K562 (cell line): ENCODE data around the gene SERHL2. TPM values are rescaled to one million over a fixed set of nuclear protein-coding genes. Genes with fewer than 3 reads are reported as not detected.

Experiments used
- ZBTB7A ChIP-seq: IDR thresholded peaks from 2 replicates; pipeline ENCODE4 v1.6.1; 2011; ENCODE audit warnings: low read depth, mild to moderate bottlenecking, low read length, moderate library complexity, borderline replicate concordance; ENCODE audit not compliant: control insufficient read depth
- polyA plus RNA-seq, 8 experiments: library from polyadenylated mRNA; depleted of rRNA in 4 of 8; stranded (reverse) in 5 of 8; unstranded in 3 of 8; fragments of >200 nt; fragmentation: Nextera tagmentation in 2 of 8; fragmentation: Illumina TruSeq in 1 of 8; extraction: Ambion mirVana in 2 of 8; extraction: Trizol in 1 of 8; gene quantifications; 2 replicates each; pipeline versions ENCODE4 v1.2.1 to v1.2.3, GENCODE V29; 2011 to 2014; ENCODE audit warnings: inconsistent platforms in 1 of 8, missing spikeins in 1 of 8
- total RNA-seq, 7 experiments: library from RNA; depleted of rRNA in 6 of 7; stranded (reverse); fragments of >200 nt in 6 of 7; fragmentation: Illumina TruSeq in 2 of 7; extraction: Trizol in 2 of 7; gene quantifications; 2 replicates each; pipeline versions ENCODE4 v1.2.1 to v1.2.3, GENCODE V29; 2011 to 2021; ENCODE audit warnings: low replicate concordance in 1 of 7
- TF ChIP-seq, protein P1 (sequence below): fragments of 450-650 bp; IDR thresholded peaks from 2 replicates; pipeline ENCODE4 v1.6.1; 2016; ENCODE audit warnings: mild to moderate bottlenecking, moderate library complexity
- TF ChIP-seq, protein P2 (sequence below): IDR thresholded peaks from 2 replicates; pipeline ENCODE4 v1.6.1; 2014; ENCODE audit warnings: antibody characterized with exemption
- TF ChIP-seq, protein P3 (sequence below): fragments of 450-650 bp; IDR thresholded peaks from 2 replicates; pipeline ENCODE4 v1.7.1; 2018; ENCODE audit warnings: mild to moderate bottlenecking, low read depth; ENCODE audit not compliant: partially characterized antibody
- TF ChIP-seq, protein P4 (sequence below): sonication (generic); formaldehyde crosslinking; IDR thresholded peaks from 2 replicates; pipeline ENCODE4 v1.9.0; 2022; ENCODE audit warnings: mild to moderate bottlenecking, missing genetic modification reagents
- TF ChIP-seq, protein P5 (sequence below), 2 experiments: fragments of 200-800 bp in 1 of 2; sonication (Bioruptor generic) in 1 of 2; sonication (generic) in 1 of 2; formaldehyde crosslinking in 1 of 2; IDR thresholded peaks in 1 of 2; conservative IDR thresholded peaks in 1 of 2; 2 replicates each; pipeline versions ENCODE4 v1.5.0 to v1.6.1; 2016 to 2020; ENCODE audit warnings: missing compliant biosample characterization in 1 of 2, missing genetic modification characterization in 1 of 2, missing genetic modification reagents in 1 of 2

Gene SERHL2
- total and polyA plus RNA-seq, 9 of the 15 experiments (the other 6 are each of a cell fraction or from before 2014, with no cell fraction given) = 19.9 to 62.6 (median 25.2) TPM

DNA sequence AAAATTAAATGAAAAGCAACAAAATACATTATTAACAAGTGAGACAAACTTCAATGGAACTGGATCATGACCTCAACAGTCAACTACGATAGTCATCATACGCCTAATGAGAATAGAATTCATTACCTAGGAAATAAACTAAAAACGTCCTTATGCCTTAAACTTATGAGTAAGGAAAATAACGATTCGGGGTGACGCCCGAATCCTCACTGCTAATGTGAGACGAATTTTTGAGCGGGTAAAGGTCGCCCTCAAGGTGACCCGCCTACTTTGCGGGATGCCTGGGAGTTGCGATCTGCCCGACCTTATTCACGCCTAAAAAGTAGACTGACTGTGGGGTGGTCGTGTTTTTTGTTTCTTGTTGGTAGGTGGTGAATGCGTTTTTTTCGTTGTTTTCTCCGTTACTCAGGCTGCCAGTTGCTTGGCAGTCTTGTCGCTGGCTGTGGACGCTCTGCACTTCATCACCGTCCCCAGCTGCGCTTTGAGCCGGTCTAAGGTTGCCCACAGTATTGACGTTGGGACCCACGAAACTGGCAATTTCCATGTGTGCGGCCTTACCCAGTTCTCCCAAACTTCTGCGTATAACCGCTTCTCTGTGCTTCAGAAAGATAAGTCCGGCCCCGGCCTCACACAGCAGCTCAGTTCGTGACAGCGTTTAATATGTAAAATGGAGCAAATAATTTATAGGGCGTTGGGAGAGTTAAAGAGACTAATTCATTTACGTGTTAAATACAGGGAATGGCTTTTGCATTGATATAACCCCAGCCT is 61.5 kb downstream of the SERHL2 start (continued):
- TF ChIP-seq, protein P1, sequence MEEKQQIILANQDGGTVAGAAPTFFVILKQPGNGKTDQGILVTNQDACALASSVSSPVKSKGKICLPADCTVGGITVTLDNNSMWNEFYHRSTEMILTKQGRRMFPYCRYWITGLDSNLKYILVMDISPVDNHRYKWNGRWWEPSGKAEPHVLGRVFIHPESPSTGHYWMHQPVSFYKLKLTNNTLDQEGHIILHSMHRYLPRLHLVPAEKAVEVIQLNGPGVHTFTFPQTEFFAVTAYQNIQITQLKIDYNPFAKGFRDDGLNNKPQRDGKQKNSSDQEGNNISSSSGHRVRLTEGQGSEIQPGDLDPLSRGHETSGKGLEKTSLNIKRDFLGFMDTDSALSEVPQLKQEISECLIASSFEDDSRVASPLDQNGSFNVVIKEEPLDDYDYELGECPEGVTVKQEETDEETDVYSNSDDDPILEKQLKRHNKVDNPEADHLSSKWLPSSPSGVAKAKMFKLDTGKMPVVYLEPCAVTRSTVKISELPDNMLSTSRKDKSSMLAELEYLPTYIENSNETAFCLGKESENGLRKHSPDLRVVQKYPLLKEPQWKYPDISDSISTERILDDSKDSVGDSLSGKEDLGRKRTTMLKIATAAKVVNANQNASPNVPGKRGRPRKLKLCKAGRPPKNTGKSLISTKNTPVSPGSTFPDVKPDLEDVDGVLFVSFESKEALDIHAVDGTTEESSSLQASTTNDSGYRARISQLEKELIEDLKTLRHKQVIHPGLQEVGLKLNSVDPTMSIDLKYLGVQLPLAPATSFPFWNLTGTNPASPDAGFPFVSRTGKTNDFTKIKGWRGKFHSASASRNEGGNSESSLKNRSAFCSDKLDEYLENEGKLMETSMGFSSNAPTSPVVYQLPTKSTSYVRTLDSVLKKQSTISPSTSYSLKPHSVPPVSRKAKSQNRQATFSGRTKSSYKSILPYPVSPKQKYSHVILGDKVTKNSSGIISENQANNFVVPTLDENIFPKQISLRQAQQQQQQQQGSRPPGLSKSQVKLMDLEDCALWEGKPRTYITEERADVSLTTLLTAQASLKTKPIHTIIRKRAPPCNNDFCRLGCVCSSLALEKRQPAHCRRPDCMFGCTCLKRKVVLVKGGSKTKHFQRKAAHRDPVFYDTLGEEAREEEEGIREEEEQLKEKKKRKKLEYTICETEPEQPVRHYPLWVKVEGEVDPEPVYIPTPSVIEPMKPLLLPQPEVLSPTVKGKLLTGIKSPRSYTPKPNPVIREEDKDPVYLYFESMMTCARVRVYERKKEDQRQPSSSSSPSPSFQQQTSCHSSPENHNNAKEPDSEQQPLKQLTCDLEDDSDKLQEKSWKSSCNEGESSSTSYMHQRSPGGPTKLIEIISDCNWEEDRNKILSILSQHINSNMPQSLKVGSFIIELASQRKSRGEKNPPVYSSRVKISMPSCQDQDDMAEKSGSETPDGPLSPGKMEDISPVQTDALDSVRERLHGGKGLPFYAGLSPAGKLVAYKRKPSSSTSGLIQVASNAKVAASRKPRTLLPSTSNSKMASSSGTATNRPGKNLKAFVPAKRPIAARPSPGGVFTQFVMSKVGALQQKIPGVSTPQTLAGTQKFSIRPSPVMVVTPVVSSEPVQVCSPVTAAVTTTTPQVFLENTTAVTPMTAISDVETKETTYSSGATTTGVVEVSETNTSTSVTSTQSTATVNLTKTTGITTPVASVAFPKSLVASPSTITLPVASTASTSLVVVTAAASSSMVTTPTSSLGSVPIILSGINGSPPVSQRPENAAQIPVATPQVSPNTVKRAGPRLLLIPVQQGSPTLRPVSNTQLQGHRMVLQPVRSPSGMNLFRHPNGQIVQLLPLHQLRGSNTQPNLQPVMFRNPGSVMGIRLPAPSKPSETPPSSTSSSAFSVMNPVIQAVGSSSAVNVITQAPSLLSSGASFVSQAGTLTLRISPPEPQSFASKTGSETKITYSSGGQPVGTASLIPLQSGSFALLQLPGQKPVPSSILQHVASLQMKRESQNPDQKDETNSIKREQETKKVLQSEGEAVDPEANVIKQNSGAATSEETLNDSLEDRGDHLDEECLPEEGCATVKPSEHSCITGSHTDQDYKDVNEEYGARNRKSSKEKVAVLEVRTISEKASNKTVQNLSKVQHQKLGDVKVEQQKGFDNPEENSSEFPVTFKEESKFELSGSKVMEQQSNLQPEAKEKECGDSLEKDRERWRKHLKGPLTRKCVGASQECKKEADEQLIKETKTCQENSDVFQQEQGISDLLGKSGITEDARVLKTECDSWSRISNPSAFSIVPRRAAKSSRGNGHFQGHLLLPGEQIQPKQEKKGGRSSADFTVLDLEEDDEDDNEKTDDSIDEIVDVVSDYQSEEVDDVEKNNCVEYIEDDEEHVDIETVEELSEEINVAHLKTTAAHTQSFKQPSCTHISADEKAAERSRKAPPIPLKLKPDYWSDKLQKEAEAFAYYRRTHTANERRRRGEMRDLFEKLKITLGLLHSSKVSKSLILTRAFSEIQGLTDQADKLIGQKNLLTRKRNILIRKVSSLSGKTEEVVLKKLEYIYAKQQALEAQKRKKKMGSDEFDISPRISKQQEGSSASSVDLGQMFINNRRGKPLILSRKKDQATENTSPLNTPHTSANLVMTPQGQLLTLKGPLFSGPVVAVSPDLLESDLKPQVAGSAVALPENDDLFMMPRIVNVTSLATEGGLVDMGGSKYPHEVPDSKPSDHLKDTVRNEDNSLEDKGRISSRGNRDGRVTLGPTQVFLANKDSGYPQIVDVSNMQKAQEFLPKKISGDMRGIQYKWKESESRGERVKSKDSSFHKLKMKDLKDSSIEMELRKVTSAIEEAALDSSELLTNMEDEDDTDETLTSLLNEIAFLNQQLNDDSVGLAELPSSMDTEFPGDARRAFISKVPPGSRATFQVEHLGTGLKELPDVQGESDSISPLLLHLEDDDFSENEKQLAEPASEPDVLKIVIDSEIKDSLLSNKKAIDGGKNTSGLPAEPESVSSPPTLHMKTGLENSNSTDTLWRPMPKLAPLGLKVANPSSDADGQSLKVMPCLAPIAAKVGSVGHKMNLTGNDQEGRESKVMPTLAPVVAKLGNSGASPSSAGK = 0 out of 2 replicates have a peak, but pooled peaks have one; percentile 18
- TF ChIP-seq, protein P2, sequence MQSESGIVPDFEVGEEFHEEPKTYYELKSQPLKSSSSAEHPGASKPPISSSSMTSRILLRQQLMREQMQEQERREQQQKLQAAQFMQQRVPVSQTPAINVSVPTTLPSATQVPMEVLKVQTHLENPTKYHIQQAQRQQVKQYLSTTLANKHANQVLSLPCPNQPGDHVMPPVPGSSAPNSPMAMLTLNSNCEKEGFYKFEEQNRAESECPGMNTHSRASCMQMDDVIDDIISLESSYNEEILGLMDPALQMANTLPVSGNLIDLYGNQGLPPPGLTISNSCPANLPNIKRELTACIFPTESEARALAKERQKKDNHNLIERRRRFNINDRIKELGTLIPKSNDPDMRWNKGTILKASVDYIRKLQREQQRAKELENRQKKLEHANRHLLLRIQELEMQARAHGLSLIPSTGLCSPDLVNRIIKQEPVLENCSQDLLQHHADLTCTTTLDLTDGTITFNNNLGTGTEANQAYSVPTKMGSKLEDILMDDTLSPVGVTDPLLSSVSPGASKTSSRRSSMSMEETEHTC = peak; percentile 60; the same call in 1 of the 2 replicates
- TF ChIP-seq, protein P3, sequence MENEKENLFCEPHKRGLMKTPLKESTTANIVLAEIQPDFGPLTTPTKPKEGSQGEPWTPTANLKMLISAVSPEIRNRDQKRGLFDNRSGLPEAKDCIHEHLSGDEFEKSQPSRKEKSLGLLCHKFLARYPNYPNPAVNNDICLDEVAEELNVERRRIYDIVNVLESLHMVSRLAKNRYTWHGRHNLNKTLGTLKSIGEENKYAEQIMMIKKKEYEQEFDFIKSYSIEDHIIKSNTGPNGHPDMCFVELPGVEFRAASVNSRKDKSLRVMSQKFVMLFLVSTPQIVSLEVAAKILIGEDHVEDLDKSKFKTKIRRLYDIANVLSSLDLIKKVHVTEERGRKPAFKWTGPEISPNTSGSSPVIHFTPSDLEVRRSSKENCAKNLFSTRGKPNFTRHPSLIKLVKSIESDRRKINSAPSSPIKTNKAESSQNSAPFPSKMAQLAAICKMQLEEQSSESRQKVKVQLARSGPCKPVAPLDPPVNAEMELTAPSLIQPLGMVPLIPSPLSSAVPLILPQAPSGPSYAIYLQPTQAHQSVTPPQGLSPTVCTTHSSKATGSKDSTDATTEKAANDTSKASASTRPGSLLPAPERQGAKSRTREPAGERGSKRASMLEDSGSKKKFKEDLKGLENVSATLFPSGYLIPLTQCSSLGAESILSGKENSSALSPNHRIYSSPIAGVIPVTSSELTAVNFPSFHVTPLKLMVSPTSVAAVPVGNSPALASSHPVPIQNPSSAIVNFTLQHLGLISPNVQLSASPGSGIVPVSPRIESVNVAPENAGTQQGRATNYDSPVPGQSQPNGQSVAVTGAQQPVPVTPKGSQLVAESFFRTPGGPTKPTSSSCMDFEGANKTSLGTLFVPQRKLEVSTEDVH = peak; percentile 41
- TF ChIP-seq, protein P4, sequence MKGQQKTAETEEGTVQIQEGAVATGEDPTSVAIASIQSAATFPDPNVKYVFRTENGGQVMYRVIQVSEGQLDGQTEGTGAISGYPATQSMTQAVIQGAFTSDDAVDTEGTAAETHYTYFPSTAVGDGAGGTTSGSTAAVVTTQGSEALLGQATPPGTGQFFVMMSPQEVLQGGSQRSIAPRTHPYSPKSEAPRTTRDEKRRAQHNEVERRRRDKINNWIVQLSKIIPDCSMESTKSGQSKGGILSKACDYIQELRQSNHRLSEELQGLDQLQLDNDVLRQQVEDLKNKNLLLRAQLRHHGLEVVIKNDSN (CRISPR knock-in tag) = no peak
- no peak for TF ChIP-seq ZBTB7A
- TF ChIP-seq, protein P5, sequence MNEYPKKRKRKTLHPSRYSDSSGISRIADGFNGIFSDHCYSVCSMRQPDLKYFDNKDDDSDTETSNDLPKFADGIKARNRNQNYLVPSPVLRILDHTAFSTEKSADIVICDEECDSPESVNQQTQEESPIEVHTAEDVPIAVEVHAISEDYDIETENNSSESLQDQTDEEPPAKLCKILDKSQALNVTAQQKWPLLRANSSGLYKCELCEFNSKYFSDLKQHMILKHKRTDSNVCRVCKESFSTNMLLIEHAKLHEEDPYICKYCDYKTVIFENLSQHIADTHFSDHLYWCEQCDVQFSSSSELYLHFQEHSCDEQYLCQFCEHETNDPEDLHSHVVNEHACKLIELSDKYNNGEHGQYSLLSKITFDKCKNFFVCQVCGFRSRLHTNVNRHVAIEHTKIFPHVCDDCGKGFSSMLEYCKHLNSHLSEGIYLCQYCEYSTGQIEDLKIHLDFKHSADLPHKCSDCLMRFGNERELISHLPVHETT (CRISPR knock-in tag; conservative IDR thresholded peaks at IDR 0.05 in 1 of 2, IDR thresholded peaks at IDR 0.05 in 1 of 2) = peak in 1 of 2 experiments; percentile 76; a peak in 1 of 4 replicates
